Testis (tissue), 3 donors: Measurements from ENCODE around the gene ABCA13. TPM values are rescaled to one million over a fixed set of nuclear protein-coding genes. Genes with fewer than 3 reads are reported as not detected.

Source experiments
- DNase-seq: peaks from one replicate; pipeline ENCODE4 v3.0.0-alpha.2; 2019
- H3K27ac ChIP-seq, 2 donors: fragments of 200-600 bp; sonication (generic); one replicate each; pipeline ENCODE4 v1.5.1; 2019
- H3K27me3 ChIP-seq: fragments of 200-600 bp; sonication (generic); one replicate; pipeline ENCODE4 v1.5.1; 2019
- H3K36me3 ChIP-seq: fragments of 200-600 bp; sonication (generic); one replicate; pipeline ENCODE4 v1.5.1; 2017; ENCODE audit warnings: low read depth; ENCODE audit errors: missing control alignments
- H3K4me1 ChIP-seq: fragments of 200-600 bp; sonication (generic); one replicate; pipeline ENCODE4 v1.5.1; 2019
- H3K4me3 ChIP-seq, 2 donors: fragments of 200-600 bp; sonication (generic); one replicate each; pipeline ENCODE4 v1.5.1; 2017 to 2019
- H3K9me3 ChIP-seq: fragments of 200-600 bp; sonication (generic); one replicate; pipeline ENCODE4 v1.5.1; 2017
- CTCF ChIP-seq, 3 experiments: fragments of 450-650 bp in 2 of 3; fragments of 200-600 bp in 1 of 3; sonication (generic) in 1 of 3; IDR thresholded peaks; one replicate each; pipeline ENCODE4 v1.5.1; 2016 to 2019; ENCODE audit warnings: antibody characterized with exemption in 3 of 3, mild to moderate bottlenecking in 2 of 3, moderate library complexity in 1 of 3
- POLR2A ChIP-seq: fragments of 450-650 bp; IDR thresholded peaks from one replicate; pipeline ENCODE4 v1.6.1; 2017; ENCODE audit warnings: antibody characterized with exemption, mild to moderate bottlenecking, moderate library complexity
- WGBS, 2 donors: methylation state at CpG; one replicate each; pipeline ENCODE4 v1.1.5; 2018; 5-methylcytosine and 5-hydroxymethylcytosine counted together
- intact Hi-C: fragments of 100-400 bp; cut with DNase I; formaldehyde crosslinking; loops from one replicate; pipeline ENCODE4 v1.15.1; 2023; ENCODE audit warnings: low total_unique reads
- polyA plus RNA-seq: library from polyadenylated mRNA; stranded (reverse); fragments of 350-450 nt; fragmentation: Illumina TruSeq; extraction: RNeasy Lipid Tissue Mini Kit (QIAGEN cat#74804); gene quantifications from one replicate; pipeline ENCODE4 v1.2.3, GENCODE V29; 2014; ENCODE audit warnings: low read depth, low replicate concordance; ENCODE audit not compliant: insufficient read depth
- total RNA-seq, 2 donors: library from RNA; depleted of rRNA; stranded (reverse); fragments of >200 nt; gene quantifications; one replicate each; pipeline ENCODE4 v1.2.3, GENCODE V29; 2016

Gene ABCA13
- total and polyA plus RNA-seq, 3 donors from 2014 or later = 3.5 to 7.3 (median 4.3) TPM

GRCh38 chr7:48321319-48322010 is 150.2 kb downstream of the ABCA13 start:
- WGBS, 2 donors = 88 to 94% methylated on average over 8 of the region's 8 CpGs
- TF ChIP-seq CTCF (IDR thresholded peaks at IDR 0.05) (no peak), POLR2A (no peak)

DNA sequence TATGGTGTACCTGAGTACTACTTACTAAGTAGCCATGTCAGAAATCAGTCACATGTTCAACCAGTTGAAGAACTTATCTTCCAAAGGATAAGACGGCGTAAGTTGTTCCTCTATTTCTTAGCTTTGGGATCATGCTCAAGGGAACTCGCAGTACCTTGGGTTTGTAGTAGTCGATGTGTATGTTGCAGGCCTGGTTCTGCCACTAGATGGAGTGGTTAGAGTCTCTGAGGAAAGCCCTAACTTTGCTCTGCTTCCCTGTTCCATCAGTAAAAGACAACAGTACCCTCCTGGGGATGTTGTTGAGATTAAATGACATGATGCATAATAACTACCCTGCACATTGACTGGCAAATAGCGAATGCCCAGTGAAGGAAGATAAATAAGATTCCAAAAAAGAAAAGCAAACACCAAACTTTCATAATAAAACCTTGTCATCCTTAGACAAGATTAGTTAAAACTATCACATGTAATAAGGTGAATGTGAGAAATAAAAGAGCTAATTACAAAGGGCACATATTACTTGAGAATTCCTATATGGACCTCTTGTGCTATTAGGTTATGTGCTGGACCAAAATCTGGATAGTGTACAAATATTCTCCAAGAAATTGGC is 165.9 kb downstream of the ABCA13 start:
- Histone ChIP-seq H3K4me1 (no peaks in the 10 kb centered on the region), H3K9me3 (no peaks in the 10 kb centered on the region), H3K36me3 (no peaks in the 10 kb centered on the region), H3K4me3 (no peak overlapping the region), H3K27ac (no peak overlapping the region), H3K27me3 (no peaks in the 10 kb centered on the region)
- DNase-seq = peak; percentile 63
- WGBS, 2 donors = 54 to 56% methylated on average over 5 of the region's 5 CpGs
- intact Hi-C loops = no loop called here
- TF ChIP-seq POLR2A (no peak), CTCF (IDR thresholded peaks at IDR 0.05) (peak in 2 of 3 experiments; percentile 38 to 52)

More at GRCh38 chr7:48321319-48322010, 150.2 kb downstream of the ABCA13 start:
- no peaks in the 10 kb centered on the region for H3K4me1 ChIP-seq
- no peaks in the 10 kb centered on the region for H3K36me3 ChIP-seq
- no peaks in the 10 kb centered on the region for H3K9me3 ChIP-seq
- DNase-seq = no peak
- H3K27me3 ChIP-seq = no peaks in the 10 kb centered on the region
- H3K4me3 ChIP-seq = no peak overlapping the region
- intact Hi-C loops = loop anchor here (10.0 kb wide), 1 partner anchor 553 kb away; no protein-coding TSS in a partner anchor
- H3K27ac ChIP-seq = no peak overlapping the region

- Histone ChIP-seq H3K27ac (no peak overlapping the region), H3K4me3 (no peak overlapping the region), H3K9me3 (no peaks in the 10 kb centered on the region), H3K36me3 (no peaks in the 10 kb centered on the region), H3K4me1 (no peaks in the 10 kb centered on the region), H3K27me3 (no peaks in the 10 kb centered on the region)
- 75 to 85% methylated on average over 3 of the region's 3 CpGs for WGBS, 2 donors
- TF ChIP-seq CTCF (IDR thresholded peaks at IDR 0.05) = no peak
- TF ChIP-seq POLR2A = no peak
- intact Hi-C loops = no loop called here
- no peak for DNase-seq
Observed at GRCh38 chr7:48337781-48338180, 166.5 kb downstream of the ABCA13 start.

DNA sequence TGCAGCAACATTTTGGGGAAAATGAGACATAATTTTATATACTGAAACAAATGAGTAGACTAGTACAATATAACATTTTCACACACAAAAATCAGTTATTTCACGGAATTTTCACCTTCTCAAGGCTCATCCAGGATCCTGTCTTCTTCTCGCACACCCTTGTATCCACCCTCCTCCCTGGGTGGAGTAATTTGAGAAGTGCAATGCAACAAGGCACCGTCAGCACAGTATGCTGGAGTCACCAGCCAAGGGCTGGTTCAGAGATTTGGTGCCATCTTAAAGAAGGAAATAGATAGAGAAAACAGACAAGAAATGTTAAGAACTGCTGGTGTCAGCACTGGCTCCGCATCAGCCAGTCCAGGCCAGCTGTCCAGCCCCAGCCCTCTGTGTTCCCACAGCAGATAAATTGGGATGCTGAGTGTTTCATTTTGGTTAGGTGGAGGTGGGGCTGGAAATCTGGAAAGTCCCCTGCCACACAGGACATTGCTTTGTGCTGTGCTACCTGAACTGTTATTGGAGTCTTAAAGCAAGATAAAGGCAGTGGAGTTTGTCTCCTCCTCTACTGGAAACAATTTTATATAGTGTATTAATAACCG is 176.1 kb downstream of the ABCA13 start:
- no peaks in the 10 kb centered on the region for H3K36me3 ChIP-seq
- TF ChIP-seq POLR2A (no peak), CTCF (IDR thresholded peaks at IDR 0.05) (no peak)
- no peaks in the 10 kb centered on the region for H3K9me3 ChIP-seq
- H3K27me3 ChIP-seq = no peaks in the 10 kb centered on the region
- H3K27ac ChIP-seq = no peak overlapping the region
- H3K4me1 ChIP-seq = no peaks in the 10 kb centered on the region
- no peak overlapping the region for H3K4me3 ChIP-seq
- DNase-seq = no peak
- intact Hi-C loops = no loop called here
- WGBS, 2 donors = 81 to 87% methylated on average over 4 to 5 of the region's 5 CpGs
